Measurements from ENCODE around the gene CMTM2. TPM values are rescaled to one million over a fixed set of nuclear protein-coding genes. Genes with fewer than 3 reads are reported as not detected.
"Not testable (repeated sequence)": the region's sequence is repeated elsewhere in the genome, so short reads cannot be mapped to it uniquely, and the experiment has no call there.

Gene CMTM2
- total RNA-seq, 1 experiment from 2014 or later: not detected

GRCh38 chr16:66552286-66553177 is 26.7 kb upstream of the CMTM2 start, which contains the start of gene CKLF:
CKLF (plus strand) TSS chr16:66552576; CDS start chr16:66552716, 140 bp downstream.
- peak; percentile 93 for DNase-seq (ENCODE audit: low spot score)

DNA sequence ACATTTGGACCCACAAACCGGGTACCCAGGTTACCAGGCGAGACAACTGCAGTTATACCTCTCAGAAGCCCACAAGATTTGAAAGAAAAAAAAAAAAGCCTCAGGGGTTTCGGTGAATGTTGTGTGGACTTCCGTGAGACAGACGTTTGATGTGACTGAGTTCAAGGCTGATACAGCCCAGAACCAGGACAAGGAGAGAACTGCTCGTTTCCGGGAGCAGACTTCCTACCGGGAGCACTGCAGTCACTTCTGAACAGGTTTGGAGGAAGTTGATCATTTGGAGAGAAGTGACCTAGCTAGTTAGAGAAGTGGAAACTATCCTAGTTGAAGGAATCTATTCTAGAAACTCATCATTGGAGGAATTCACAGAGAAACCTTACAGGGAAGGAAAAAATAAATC is 26.0 kb upstream of the CMTM2 start:
- peak; percentile 50 for DNase-seq (ENCODE audit: low spot score)

DNA sequence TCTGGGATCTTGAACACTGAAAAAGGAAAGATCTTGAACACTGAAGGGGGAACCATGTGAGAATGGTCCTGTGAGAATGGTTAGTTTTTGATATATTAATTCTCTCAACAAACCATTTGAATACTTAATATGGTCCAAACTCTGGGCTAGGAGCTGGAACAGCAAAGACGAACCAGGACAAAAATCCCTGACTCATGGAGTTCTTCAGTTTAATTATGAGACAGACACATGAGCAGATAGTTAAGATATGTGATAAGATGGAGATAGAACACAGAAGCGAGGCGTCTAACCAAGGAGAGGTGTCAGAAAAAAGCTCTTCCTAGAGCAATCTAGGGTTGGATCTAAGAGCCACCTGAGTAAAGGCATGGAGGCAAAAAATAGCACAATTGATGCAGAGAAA is 25.2 kb upstream of the CMTM2 start:
- DNase-seq (ENCODE audit: low spot score): no peak

GRCh38 chr16:66554495-66554894 is 24.8 kb upstream of the CMTM2 start:
- no peak for DNase-seq (ENCODE audit: low spot score)

- no peak for DNase-seq (ENCODE audit: low spot score)
Observed at GRCh38 chr16:66560107-66560506, 19.2 kb upstream of the CMTM2 start.

DNA sequence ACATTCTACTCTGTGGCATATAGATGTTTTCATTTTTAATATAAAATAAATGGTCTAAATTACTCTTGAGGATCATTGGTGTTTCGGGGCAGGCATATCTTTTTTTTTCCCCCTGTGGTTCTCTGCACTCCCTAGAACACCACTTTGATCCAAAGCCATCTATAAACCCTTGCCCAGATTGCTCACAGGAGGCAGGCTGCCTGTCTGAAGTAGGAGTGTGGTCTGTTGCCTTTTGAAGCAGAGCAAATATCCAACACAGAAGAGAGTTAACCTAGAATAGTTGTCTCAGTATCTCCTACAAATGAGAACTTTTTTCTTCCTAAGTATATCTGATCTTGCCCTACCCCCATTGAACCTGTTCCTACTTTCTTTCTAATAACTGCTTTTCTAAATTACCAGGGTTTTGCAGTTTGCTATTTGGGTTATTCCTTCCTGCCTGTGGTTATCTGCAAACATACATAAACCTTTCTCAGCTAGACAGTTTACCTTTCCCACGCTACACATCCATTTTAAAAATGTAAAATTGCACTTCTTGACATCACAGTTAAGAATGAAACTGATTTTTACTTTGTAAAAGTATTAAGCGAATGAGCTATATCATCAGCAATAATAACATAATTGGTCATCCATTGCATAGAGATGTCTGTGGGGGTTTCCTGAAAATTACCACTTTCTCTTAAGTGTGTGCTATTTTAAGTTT is 17.7 kb upstream of the CMTM2 start:
- DNase-seq (ENCODE audit: low spot score): no peak

DNA sequence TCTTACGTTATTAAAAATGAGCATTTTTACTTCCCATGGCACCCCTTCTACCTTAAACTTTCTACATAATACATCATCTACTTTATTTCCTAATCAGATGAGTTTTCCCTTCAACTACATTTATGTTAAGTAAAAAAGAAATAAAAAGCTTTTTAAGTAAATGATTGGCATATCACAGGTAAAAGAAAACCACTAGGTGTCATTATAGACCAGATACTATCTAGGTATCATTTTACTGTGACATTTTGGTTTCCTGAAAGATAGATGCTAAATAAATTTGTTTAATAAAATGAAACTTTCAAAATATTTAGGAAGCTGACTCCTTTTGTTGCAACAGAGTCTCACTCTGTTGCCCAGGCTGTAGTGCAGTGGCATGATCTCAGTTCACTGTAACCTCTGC is 16.9 kb upstream of the CMTM2 start:
- DNase-seq (ENCODE audit: low spot score): no peak

DNA sequence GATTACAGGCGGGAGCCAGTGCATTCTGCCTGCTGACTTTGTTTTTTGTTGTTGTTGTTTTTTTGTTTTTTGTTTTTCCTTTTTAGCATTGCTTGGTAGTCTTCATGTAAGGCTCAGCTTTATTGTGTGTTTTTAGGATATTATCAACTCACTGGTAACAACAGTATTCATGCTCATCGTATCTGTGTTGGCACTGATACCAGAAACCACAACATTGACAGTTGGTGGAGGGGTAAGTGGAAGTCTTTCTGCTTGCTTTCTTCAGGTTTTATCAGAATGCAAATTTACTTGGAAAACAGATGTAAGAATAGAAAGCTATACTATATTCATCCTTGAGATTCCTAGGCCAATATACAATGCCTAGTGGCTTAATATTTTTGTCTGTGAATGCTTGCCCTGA is 16.3 kb upstream of the CMTM2 start:
- no peak for DNase-seq (ENCODE audit: low spot score)

GRCh38 chr16:66563574-66564334 is 15.5 kb upstream of the CMTM2 start:
- DNase-seq (ENCODE audit: low spot score): no peak

DNA sequence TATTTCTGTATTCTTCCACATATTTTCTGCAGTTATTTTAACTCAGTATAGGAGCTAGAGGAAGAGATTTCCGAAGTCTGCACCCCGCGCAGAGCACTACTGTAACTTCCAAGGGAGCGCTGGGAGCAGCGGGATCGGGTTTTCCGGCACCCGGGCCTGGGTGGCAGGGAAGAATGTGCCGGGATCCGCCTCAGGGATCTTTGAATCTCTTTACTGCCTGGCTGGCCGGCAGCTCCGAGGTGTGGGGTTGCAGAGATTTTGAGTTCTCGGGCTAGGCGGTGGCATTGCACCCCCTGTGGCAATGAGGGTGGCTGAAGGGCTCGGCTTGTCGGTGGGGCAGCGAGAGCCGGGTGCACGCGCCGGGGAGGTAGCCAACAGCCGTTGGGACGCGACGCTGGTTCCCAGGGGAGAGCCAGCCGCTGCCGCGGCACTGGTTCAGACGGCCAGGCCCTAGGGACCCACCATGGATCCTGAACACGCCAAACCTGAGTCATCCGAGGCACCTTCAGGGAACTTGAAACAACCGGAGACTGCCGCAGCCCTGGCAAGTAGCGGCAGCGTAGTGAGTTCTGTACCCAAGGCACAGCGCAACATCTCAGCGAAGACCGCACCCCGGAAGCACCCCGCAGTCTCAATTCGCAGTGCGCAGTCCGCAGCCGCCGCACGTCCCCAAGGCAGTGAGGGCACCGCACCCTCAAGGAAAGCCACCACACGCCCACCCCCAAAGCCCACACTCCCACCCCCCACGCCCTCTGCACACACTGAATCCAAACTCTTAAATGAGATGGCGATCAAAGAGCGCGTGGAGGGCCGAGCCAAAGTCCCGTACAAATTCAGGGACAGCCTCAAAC is 13.0 kb upstream of the CMTM2 start, which contains the start of gene CMTM1:
Gene CMTM1 (plus strand): TSS at position 389 of the 851 bp plus-strand sequence. CDS start 75 bp downstream, at position 464.
- no peak for DNase-seq (ENCODE audit: low spot score)

DNA sequence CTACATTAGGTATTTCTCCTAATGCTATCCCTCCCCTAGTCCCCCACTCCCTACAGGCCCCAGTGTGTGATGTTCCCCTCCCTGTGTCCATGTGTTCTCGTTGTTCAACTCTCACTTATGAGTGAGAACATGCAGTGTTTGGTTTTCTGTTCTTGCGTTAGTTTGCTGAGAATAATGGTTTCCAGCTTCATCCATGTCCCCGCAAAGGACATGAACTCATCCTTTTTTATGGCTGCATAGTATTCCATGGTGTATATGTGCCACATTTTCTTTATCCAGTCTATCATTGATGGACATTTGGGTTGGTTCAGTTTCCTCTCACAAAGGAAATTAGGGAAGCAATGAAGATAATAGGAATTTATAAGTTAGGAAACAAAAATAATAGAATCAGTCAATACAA is 12.0 kb upstream of the CMTM2 start:
- not testable (repeated sequence) for DNase-seq (ENCODE audit: low spot score)

DNA sequence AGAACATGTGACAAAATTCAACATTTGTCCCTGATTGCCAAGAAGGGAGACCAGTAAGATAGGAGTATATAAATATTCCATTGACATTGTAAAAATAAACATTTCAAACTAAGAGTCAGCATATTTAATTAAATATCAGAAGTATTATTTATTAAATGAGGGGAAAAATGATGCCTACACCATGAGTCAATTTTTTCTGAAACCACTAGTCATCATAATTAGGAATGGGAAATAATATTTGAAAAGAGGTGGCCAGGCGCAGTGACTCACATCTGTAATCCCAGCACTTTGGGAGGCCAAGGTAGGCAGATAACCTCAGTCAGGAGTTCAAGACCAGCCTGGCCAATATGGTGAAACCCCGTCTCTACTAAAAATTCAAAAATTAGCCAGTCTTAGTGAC is 10.9 kb upstream of the CMTM2 start:
- no peak for DNase-seq (ENCODE audit: low spot score)

- DNase-seq (ENCODE audit: low spot score): no peak
Observed at GRCh38 chr16:66569131-66569530, 10.1 kb upstream of the CMTM2 start.

DNA sequence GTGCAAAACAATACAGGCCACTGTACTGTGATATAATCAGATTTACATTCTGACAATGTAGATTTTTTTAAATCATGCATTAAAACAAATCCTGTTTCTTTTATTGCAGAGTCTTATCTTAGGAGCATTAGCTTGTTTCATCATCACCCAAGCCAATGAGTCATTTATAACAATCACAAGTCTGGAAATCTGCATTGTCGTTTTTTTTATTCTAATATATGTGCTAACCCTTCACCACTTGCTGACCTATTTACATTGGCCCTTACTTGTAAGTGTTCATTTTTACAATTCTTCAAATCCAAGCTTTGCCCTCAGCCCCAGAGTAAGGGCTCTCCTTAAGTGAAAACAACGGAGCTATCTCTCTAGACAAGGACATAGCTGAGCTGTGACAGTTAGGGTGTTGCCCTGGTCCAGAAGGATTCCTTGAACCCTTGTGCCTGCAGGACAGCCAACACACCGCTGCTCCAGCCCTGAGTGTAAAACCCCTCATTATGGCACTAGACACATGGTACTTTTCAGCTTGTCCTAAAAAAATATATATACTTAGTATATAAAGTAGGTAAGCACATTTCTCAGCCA is 9.3 kb upstream of the CMTM2 start:
- no peak for DNase-seq (ENCODE audit: low spot score)

DNA sequence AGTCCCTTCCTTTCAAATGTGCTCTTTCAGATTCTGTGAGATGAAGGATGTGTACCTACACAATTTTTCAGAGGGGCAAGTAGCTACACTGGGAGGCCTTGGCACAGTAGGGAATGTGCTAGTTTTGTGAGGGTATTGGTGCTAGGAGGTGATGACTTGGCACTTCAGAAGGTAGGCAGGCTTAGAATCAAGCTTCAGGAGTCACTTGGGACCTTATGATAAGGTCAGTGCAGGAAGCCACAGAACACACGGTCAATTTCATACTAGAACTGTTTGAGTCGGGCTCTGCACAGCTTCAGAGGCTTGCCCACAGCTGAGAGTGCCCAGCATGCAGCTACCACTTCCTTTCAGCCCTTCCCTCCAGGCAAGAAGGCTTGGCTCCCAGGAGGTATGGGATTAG is 6.9 kb upstream of the CMTM2 start:
- DNase-seq (ENCODE audit: low spot score): no peak

DNA sequence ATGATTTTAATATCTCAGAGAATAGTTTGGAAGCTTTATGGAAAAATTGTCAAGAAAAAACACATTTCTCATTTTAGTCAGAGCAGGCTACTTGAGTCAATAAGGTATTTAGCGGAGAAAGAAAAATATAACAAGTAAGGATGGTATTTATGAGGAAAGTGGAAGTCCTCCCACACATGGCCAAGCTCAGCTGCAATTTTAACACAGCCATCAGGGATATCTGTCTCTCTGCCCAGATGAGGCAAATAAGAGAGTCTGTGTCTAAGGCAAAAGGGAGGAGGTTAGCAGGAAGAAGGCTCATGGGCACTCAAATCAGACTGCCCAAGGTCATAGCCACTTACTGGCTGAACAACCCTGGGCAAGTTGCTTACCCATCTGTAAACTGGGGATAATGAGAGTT is 5.2 kb upstream of the CMTM2 start:
- DNase-seq (ENCODE audit: low spot score): no peak

DNA sequence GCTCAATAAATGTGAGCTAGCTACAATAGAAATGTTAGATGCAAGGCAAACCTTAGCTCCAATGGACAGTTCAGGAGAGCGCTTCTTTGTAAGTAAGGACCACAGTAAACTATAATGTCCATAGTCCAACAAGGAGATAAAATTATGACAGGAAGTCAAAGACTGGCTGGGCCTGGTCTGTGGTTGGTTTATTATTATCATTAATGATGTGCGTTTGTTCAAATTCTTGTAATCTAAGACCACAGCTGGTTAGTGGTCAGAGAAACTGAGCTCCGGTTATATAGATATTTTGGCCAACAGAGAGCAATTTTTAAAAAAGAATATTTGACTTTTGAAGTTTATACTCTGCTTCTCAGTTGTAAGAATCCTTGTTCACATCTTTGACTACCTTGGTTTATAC is 4.7 kb upstream of the CMTM2 start:
- no peak for DNase-seq (ENCODE audit: low spot score)

- no peak for DNase-seq (ENCODE audit: low spot score)
Observed at GRCh38 chr16:66575060-66575459, 4.2 kb upstream of the CMTM2 start.

GRCh38 chr16:66576296-66576695 is 3.0 kb upstream of the CMTM2 start:
- DNase-seq (ENCODE audit: low spot score): no peak

DNA sequence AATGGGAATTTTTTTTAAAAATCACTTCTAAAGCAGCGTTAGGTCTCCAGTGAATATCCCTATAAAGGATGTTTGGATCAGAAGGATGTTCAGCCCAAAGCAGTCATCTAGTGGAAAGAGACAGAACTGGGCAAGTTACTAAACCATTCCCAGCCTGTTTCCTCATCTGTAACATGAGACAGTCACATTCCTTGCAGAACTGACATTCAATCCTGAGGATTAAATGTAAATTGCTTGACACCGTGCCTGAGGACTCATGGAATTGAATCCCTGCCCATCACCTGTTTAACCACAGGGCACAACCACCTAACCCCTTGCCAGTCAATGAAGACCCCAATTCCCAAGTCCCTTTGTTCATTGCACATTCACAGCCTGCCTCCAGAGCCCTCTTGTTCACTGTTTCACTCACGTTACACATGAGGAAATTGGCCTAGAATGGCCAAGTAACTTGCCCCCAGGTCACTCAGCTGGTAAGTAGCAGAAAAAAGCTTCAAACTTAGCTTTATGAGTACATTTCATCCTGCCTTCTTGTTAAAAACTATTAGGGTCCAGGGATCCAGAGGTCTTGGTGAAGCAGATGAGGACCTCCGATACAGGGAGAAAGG is 1.4 kb downstream of the CMTM2 start:
- DNase-seq (ENCODE audit: low spot score): no peak

All from HT-29 (cell line).